ENCODE measurements around the gene REPS2.
"Not testable (repeated sequence)": the region's sequence is repeated elsewhere in the genome, so short reads cannot be mapped to it uniquely, and the experiment has no call there.

The REPS2 gene

DNA sequence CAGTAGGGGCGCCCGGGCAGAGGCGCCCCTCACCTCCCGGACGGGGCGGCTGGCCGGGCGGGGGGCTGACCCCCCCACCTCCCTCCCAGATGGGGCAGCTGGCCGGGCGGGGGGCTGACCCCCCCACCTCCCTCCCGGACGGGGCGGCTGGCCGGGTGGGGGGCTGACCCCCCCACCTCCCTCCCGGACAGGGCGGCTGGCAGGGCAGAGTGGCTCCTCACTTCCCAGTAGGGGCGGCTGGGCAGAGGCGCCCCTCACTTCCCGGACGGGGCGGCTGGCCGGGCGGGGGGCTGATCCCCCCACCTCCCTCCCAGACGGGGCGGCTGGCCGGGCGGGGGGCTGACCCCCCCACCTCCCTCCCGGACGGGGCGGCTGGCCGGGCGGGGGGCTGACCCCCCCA, 18.5 kb downstream of the REPS2 start:
- not testable (repeated sequence) for DNase-seq

DNA sequence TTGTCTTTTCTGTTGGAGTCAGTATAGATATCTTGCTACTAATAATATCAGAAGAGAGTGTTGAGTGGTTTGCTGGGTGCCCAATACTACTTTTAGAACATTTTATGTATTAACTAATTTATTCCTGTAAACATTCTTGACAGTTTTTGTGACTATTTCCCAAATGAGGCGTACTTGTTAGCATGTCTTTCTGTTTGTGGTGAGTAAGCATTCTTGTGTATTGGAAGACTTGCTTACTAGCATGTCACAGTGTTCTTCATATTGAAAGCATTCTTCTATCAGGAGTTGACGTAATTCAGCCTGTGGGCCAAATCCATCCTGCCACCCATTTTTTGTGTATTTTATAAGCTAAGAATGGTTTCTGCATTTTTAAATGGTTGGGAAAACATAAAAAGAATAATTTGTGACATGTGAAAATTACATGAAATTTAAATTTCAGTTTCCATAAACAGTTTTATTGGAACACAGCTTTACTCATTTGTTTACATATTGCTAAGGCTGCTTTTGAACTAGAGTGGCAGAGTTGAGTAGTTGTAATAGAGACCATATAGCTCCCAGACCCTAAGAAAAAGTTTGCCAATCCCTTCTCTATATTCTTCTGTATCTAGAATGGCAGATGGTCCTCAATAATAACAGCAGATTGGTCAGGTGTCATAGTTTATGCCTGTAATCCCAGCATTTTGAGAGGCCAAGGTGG, 20.4 kb downstream of the REPS2 start:
- no peak for DNase-seq

DNA sequence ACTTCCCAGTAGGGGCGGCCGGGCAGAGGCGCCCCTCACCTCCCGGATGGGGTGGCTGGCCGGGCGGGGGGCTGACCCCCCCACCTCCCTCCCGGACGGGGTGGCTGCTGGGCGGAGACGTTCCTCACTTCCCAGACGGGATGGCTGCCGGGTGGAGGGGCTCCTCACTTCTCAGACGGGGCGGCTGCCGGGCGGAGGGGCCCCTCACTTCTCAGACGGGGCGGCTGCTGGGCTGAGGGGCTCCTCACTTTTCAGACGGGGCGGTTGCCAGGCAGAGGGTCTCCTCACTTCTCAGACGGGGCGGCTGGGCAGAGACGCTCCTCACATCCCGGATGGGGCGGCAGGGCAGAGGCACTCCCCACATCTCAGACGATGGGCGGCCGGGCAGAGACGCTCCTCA, 22.3 kb downstream of the REPS2 start:
- DNase-seq = not testable (repeated sequence)

- DNase-seq = no peak
Observed at GRCh38 chrX:16970977-16971376, 24.5 kb downstream of the REPS2 start.

DNA sequence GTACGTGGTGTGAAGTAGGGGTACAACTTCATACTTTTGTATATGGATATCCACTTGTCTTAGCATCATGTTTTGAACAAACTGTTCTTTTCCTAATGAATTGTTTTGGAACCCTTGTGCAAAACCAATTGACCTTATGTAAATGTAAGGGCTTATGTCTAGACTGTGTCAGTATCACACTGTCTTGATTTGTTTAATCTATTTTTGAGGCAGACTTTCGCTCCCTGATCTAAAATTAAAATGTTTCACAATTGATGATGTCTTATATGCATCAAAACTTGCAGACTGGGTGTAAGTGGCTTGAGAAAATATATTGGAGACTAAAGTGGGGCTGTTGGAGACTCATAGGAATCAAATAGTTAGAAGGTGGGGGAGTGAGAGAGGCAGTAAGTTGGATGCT, 25.2 kb downstream of the REPS2 start:
- DNase-seq = no peak

DNA sequence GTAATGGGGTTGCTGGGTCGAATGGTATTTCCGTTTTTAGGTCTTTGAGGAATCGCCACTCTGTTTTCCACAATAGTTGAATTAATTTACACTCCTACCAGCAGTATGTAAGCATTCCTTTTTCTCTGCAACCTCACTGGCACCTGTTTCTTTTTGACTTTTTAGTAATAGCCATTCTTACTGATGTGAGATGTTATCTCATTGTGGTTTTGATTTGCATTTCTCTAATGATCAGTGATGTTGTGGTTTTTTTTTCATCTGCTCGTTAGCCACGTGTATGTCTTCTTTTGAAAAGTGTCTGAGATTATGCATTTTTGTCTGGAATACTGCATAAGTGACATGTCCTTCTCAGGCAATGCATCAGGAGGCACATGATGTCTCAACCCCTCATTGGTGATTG, 28.8 kb downstream of the REPS2 start:
- no peak for DNase-seq

DNA sequence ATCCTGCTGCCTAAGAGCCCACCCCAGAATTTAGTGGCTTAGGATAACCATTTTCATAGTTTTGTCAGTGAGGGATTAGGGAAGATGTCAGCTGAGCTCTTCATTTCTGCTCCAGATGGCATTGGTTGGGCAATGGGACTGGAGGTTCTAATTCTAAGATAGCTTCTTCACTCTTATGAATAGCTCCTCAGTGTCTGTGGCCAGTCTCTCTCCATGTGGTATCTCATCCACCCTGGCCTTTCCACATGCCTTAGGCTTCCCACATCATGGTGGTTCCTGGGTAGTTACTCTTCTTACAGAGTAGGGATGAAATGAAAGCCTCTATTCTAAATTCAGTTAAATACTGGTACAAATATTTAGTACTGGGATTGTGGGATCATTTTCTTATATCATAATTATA, 31.3 kb downstream of the REPS2 start:
- no peak for DNase-seq

DNA sequence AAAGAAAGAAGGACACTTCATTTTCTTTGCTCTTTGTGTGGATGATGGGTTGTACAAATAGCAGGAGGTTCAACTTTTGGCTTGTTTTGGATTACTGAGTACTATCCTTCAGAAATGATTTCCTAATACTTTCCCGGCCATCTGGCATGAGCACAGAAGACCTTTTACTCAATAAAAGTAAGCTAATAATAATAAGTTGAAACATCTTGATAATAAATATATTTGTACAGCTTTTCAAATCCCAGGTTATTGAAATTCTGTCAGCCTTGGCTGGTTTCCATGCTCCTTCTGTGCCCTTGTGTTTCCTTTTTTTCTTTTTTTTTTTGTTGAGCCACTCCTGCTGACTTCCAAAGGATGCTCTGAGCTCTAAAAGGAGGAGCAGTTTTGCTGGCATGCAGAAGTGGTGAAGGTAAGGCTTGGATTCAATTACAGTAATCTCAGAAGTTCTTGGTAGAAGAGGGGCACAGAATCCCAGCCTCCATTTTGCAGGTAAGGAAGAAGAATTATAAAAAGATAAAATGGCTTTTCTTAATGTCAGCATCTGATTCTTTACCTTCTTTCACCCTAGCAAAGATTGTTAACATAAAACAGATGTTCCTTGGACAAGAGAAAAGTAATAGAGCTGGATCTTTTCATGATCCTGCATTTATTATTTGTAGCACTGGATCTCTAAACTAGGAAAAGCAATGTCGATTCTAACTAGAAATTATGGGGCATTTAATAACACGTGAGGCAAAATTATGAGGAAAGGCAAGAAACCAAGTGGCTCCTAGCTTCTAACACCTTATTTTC, 31.9 kb downstream of the REPS2 start:
- no peak for DNase-seq

- DNase-seq = no peak
Observed at GRCh38 chrX:16979226-16979625, 32.8 kb downstream of the REPS2 start.

GRCh38 chrX:16981209-16981608, 34.8 kb downstream of the REPS2 start:
- no peak for DNase-seq

- DNase-seq = no peak
Observed at GRCh38 chrX:16981980-16982379, 35.5 kb downstream of the REPS2 start.

DNA sequence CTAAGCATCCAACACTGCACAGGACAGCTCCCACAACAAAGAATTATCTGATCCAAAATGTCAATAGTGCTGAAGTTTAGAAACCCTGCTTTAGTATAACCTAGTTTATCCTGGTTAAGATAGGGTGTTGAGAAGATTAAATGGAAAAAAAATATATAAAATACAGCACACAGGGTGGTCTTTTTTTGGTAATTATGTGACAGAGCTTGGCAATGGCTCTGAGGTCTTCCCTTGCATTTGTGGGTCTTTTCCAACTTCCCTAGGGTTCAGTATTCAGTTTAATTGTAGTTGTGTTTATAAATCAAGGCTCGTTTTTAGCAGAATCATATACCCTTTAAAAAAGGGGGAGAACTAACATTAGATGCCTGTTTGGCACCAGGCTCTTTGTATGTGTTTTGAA, 36.6 kb downstream of the REPS2 start:
- DNase-seq = no peak

DNA sequence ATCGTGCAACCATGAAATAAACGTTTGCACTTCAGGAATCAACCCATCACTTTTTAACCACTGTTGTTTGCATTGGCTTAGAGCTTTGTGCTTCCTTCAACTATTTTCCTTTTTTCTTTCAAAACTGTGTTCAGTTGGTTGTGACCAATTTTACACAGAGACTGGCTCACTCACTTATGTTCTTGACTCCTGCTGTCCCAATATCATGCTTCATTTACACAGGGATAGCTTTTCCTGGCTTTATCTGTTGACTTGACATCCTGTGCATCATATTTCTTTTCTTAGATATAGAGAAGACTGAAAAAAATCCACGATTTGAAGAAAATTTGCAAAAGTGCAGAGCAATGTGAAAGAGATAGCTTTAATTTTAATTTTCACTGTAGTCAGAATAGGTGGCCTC, 38.8 kb downstream of the REPS2 start:
- DNase-seq = no peak

- DNase-seq = no peak
Observed at GRCh38 chrX:16986169-16986568, 39.7 kb downstream of the REPS2 start.

DNA sequence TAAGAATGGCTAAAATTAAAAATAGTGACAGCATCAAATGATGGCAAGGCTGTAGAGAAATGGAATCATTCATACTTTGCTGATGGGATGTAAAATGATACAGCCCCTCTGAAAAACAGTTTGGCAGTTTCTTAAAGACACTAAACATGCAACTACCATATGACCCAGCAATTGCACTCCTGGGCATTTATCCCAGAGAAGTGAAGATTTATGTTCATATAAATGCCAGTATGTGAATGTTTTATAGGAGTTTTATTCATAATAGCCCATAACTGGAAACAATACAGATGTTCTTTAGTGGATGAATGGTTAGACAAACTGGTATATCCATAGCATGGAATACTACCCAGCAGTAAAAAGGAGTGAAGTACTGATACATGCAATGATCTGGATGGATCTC, 43.3 kb downstream of the REPS2 start:
- DNase-seq = no peak

- DNase-seq = no peak
Observed at GRCh38 chrX:16990839-16991238, 44.4 kb downstream of the REPS2 start.

DNA sequence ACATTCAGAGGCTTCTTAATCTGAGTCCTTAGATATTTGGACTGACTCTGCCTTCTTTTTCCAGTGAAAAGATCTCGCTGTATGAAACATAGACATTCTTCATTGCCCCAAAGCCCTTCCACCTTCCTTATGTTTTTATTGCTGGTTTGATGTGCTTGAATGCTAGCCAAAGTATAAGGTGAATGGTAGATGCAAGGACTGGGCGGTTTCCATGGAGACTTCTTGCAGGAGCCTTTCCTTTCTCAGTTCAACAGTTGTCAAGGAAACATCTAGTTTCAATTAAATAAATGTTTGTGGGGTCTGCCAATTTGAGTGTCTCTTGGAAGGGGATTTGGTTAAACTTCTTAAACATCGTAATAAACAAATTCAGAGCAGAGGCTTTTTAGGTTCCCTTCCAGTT, 46.0 kb downstream of the REPS2 start:
- DNase-seq = no peak

DNA sequence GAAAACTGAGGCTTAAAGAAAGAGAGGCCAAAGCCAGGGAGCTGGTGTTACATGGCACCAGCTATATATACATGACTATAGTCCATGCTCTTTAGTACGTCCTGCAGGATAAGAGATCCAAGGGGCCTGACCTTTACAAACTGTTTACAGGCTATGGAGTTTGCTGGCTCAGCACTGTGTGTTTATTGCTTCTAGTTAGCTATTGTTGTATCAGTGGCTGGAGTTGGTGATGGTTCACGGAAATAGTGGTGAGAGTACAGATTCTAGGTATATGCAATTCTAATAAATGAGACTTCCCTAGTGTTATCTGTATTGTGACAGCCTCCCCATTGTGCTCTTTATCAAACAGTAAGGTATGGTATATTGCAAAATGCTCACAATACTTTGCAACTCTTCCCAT, 46.5 kb downstream of the REPS2 start:
- no peak for DNase-seq

DNA sequence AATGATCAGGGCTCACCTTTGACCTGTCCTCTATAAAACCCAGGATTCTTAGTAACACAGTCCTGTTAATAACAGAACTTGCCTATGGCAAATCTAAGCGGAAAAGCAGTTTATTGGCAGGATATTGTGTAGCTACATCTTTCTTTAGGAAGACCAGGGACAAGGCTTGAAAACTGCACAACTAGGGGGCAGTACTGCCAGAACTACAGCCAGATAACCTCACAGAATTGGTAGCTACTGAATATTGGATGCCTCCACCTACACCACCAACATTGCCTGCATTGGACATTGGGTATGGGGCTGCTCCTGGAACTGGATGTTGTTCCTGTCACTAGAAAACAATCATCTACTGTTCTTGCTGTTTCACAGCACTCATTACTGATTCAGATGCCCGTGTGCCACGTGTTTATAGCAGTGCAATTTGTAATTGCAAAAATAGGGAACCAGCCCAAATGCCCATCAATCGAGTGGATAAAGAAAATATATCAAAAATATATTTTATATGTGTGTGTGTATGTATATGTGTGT, 47.4 kb downstream of the REPS2 start:
- DNase-seq = no peak

DNA sequence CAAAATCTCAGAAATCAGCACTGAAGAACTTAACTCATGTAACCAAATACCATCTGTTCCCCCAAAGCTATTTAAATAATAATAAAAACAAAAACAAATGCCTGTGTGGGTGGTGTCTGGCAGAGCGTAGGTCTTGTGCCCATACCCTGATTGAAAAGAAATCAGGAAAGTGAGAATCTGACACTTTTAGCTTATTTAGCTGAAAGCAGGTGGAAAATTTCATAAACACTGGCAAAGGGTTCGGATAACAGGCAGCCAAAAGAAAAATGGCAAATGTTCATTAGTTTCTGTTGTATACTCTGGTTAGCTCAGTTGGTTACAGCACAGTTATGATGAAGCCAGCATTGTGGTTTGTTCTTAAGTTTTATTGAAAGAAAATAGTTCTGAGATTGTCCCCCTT, 48.3 kb downstream of the REPS2 start:
- DNase-seq = no peak

DNA sequence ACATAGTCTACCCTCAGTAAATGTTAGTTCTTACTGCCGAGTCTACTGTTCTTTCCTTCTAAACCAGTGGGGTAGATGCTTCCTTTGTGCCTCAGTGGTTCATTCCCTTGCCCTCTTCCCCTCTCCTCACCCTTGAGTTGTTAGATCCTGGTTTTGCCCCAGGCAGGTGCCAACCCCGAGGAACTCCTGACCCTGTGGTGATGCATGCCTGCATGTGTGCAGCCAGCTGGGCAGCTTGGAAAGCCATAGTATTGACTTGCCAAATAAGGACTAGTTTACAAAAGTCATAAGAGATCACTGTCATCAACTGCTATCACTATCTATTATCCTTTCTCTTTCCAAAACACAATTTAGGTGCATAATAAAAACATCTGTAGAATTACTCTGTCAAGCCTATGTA, 50.9 kb downstream of the REPS2 start:
- no peak for DNase-seq

DNA sequence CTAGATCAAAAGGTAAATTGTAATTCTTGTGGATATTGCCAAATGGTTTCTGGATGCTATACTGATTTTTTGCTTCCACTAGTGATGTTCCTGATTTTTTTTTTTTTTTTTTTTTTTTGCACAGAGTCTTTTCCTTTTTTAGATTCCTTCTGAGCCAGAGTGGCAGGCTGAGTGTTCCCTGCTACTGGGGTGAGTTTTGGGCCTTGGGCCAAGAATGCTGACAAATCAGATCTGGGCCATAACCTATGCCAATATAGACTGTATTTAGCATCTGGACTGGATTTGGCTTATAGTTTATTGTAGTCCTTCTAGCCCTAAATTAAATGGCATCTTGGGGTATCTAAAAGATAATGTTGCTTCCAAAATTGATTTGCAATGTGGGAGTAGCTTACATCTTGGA, 52.8 kb downstream of the REPS2 start:
- no peak for DNase-seq

DNA sequence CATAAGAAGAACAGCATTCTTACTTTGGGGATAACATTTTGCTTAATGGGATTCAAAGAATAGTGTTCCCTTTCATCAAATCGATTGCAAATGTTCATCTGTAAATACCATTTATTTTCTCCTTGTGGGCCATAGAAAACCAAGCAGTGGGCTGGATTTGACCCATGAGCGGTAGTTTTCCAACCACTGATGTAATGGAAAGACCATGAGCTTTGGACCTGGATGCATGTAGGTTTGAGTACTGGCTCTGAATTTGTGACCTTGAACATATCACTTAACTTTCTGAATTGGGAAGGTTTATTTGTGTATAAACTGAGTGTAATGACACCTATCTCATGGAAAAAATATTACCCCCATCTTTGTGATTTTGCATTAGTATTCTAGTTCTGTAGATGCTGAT, 54.3 kb downstream of the REPS2 start:
- no peak for DNase-seq

- no peak for DNase-seq
Observed at GRCh38 chrX:17005712-17006368, 59.4 kb downstream of the REPS2 start.

Data from stimulated activated CD4-positive, alpha-beta T cell treated with anti-CD3 and anti-CD28 coated beads, Interleukin-4, amount 100 ng/mL, for 4 hours (primary cell).